Measurements from ENCODE around the gene CNTNAP2.

The CNTNAP2 gene

DNA sequence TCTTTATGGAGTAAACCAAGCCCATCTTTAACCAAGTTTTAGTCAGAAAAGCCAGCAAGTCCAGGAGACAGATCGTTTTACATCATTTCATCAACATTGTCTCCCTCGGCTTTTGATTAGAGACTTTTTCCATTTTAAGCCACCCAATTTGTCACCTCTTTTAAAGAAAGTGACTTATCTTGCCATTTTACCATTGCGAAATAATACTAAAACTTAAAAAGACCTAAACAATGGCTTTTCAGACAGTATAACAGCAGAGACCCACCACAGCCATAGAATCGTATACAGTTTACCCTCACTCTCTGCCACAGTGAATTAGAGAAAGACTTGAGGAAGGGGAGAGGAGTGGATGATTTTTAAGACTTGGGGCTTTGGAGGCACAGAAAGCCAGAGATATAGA is 2114.3 kb downstream of the CNTNAP2 start:
- Histone ChIP-seq H3K4me3 (ENCODE audit: low read length) (no peak overlapping the region), H3K9me3 (ENCODE audit: control insufficient read depth, low read depth, low read length) (no peaks in the 10 kb centered on the region), H3K4me1 (ENCODE audit: control insufficient read depth, low read depth, low read length) (no peaks in the 10 kb centered on the region), H3K27me3 (ENCODE audit: control insufficient read depth, insufficient read depth, low read length) (no peaks in the 10 kb centered on the region), H3K9ac (ENCODE audit: low read length) (no peak overlapping the region), H3K36me3 (ENCODE audit: control insufficient read depth, low read depth, low read length) (no peaks in the 10 kb centered on the region), H3K27ac (ENCODE audit: low read length) (no peak overlapping the region)

DNA sequence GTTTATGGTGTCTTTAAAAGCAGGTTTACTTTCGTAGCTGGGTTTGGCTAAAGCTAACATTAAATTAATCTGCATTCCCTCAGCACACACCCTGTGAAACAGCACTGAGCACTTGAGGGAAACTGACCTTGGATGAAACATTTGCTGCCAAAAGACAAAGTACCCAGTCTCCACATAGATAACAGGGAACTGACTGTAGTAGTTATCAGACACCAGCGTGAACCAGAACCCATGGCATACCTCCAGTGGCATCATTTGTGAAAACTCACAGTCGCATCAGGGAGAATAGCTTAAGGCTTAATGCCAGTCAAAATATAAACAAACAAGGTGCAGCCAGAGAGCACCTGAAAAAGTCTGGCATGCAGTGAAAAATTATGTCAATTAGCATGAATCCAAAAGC is 2116.2 kb downstream of the CNTNAP2 start:
- Histone ChIP-seq H3K9ac (ENCODE audit: low read length) (no peak overlapping the region), H3K36me3 (ENCODE audit: control insufficient read depth, low read depth, low read length) (no peaks in the 10 kb centered on the region), H3K27ac (ENCODE audit: low read length) (no peak overlapping the region), H3K9me3 (ENCODE audit: control insufficient read depth, low read depth, low read length) (no peaks in the 10 kb centered on the region), H3K4me1 (ENCODE audit: control insufficient read depth, low read depth, low read length) (no peaks in the 10 kb centered on the region), H3K27me3 (ENCODE audit: control insufficient read depth, insufficient read depth, low read length) (no peaks in the 10 kb centered on the region), H3K4me3 (ENCODE audit: low read length) (no peak overlapping the region)

DNA sequence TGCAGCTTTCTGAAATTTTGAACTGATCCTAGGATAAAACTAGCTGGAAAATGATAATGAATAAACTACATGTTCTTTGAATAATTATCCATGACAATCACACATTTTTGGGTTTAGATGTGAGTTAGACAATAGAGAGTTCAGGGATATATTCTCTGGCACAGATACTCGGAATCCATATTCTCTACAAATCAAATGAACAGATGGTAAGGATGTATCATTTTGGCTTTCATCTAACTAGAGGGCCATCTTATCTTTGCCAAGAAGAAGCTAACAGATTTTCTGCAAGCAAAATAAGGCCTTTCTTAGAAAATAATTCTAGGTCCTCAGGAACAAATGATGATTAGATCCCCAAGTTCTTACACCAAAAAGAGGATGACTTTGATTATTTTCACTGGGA is 2118.1 kb downstream of the CNTNAP2 start:
- no peaks in the 10 kb centered on the region for H3K9me3 ChIP-seq (ENCODE audit: control insufficient read depth, low read depth, low read length)
- no peak overlapping the region for H3K9ac ChIP-seq (ENCODE audit: low read length)
- H3K4me3 ChIP-seq (ENCODE audit: low read length) = no peak overlapping the region
- no peaks in the 10 kb centered on the region for H3K27me3 ChIP-seq (ENCODE audit: control insufficient read depth, insufficient read depth, low read length)
- no peak overlapping the region for H3K27ac ChIP-seq (ENCODE audit: low read length)
- no peaks in the 10 kb centered on the region for H3K4me1 ChIP-seq (ENCODE audit: control insufficient read depth, low read depth, low read length)
- H3K36me3 ChIP-seq (ENCODE audit: control insufficient read depth, low read depth, low read length) = no peaks in the 10 kb centered on the region

DNA sequence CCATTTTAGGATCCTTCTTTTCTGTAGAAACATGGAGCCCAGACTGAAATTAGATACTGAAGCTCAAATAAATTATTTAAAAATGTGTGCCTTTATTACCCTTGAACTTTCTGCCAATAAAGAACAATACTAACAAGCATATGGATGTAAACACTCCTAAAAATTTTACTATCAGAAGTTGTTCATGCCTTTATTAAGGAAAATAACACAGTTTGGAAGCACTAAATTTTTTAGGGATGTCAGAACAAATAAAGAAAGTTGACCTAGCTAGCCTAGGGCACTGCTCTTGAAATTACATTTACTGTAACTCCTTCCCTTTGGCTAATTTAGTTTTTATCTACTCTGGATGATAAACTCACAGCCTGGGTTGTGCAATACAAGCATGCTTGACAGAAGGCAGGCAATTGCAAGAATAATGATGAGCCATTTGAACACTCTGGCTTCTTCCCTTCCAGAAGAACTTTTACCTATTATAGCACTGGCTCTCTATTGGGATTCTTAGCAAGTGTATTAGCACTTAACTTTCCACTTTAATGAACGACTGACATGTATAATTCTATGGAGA is 2122.2 kb downstream of the CNTNAP2 start:
- Histone ChIP-seq H3K9me3 (ENCODE audit: control insufficient read depth, low read depth, low read length) (no peaks in the 10 kb centered on the region), H3K27me3 (ENCODE audit: control insufficient read depth, insufficient read depth, low read length) (no peaks in the 10 kb centered on the region), H3K9ac (ENCODE audit: low read length) (no peak overlapping the region), H3K4me1 (ENCODE audit: control insufficient read depth, low read depth, low read length) (no peaks in the 10 kb centered on the region), H3K36me3 (ENCODE audit: control insufficient read depth, low read depth, low read length) (no peaks in the 10 kb centered on the region), H3K4me3 (ENCODE audit: low read length) (no peak overlapping the region), H3K27ac (ENCODE audit: low read length) (no peak overlapping the region)

DNA sequence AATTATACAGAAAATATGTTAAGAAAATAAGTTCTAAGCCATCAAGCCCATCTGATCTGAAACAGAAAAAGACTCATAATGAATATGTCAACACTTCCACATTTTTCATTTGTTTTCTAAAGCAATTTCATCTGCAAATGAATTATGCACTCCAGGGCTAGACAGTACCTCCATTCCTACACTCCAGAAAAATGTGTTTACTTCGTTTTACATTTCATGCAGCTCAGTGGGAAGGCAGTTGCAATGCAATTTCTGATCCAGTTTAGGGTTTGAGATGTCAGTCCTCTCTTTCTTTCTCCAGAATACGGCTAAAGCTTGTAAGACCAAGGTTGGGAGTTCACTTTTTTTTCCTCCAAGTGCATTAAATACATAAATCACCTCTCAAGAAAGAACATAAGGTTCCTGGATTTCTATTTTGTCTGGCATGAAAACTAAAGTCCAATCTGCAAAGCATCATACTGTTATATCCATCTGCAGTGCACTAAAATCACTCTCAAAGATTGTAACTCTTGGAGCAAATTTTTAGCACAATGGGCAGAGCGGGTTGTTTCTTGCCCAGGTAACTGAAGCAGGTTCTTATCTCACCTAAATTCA is 2125.2 kb downstream of the CNTNAP2 start:
- Histone ChIP-seq H3K27me3 (ENCODE audit: control insufficient read depth, insufficient read depth, low read length) (no peaks in the 10 kb centered on the region), H3K9ac (ENCODE audit: low read length) (no peak overlapping the region), H3K4me3 (ENCODE audit: low read length) (no peak overlapping the region), H3K4me1 (ENCODE audit: control insufficient read depth, low read depth, low read length) (no peaks in the 10 kb centered on the region), H3K9me3 (ENCODE audit: control insufficient read depth, low read depth, low read length) (no peaks in the 10 kb centered on the region), H3K27ac (ENCODE audit: low read length) (no peak overlapping the region), H3K36me3 (ENCODE audit: control insufficient read depth, low read depth, low read length) (no peaks in the 10 kb centered on the region)

DNA sequence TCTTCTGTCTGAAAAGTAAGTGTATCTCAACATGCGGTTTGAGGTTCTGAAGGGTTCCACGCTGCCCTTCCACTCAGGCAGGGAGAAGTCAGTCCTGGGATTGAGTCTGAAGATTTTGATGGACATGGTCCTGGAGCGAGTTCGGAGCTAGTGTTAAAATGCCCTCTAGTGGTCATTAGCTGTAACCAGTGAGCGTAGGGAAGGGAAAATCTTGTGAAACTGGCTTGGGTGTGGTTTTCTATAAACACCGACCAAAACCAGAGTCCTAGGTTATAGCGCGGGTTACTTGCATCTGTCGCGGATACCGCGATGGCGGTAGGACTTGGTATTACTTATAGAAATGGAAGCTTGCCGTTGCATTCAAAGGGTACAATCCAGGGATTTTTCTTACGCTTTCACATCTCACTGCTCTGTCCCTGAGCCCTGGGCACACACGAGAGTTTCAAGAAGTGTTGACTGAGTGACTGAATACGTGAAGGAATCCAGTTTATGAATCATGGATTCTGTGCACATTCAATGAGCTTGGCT is 2125.8 kb downstream of the CNTNAP2 start:
- no peaks in the 10 kb centered on the region for H3K36me3 ChIP-seq (ENCODE audit: control insufficient read depth, low read depth, low read length)
- H3K4me1 ChIP-seq (ENCODE audit: control insufficient read depth, low read depth, low read length) = no peaks in the 10 kb centered on the region
- no peak overlapping the region for H3K27ac ChIP-seq (ENCODE audit: low read length)
- H3K4me3 ChIP-seq (ENCODE audit: low read length) = no peak overlapping the region
- H3K9ac ChIP-seq (ENCODE audit: low read length) = no peak overlapping the region
- H3K27me3 ChIP-seq (ENCODE audit: control insufficient read depth, insufficient read depth, low read length) = no peaks in the 10 kb centered on the region
- no peaks in the 10 kb centered on the region for H3K9me3 ChIP-seq (ENCODE audit: control insufficient read depth, low read depth, low read length)

DNA sequence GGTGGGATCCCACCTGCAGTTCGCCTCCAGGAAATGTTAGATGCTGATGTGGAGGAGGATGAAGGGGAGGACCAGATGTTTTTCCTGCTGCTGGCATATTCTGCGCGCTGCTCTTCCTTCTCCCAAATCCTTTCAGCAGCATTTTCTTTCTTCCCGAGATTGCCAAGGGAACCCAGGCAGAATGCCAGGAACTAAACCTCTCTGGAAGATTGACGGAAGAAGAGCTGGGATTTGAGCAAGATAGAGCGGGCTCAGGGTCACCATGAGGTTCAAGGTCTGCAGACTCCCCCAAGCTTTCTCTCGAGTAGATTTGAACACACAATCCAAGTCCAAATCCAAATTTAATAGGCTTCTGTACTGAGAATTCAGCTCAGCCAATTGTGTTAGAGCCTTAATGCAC is 2128.8 kb downstream of the CNTNAP2 start:
- Histone ChIP-seq H3K4me1 (ENCODE audit: control insufficient read depth, low read depth, low read length) (no peaks in the 10 kb centered on the region), H3K36me3 (ENCODE audit: control insufficient read depth, low read depth, low read length) (no peaks in the 10 kb centered on the region), H3K4me3 (ENCODE audit: low read length) (no peak overlapping the region), H3K27me3 (ENCODE audit: control insufficient read depth, insufficient read depth, low read length) (no peaks in the 10 kb centered on the region), H3K9me3 (ENCODE audit: control insufficient read depth, low read depth, low read length) (peaks cover under 1% of the 10 kb centered on the region), H3K9ac (ENCODE audit: low read length) (no peak overlapping the region), H3K27ac (ENCODE audit: low read length) (no peak overlapping the region)

DNA sequence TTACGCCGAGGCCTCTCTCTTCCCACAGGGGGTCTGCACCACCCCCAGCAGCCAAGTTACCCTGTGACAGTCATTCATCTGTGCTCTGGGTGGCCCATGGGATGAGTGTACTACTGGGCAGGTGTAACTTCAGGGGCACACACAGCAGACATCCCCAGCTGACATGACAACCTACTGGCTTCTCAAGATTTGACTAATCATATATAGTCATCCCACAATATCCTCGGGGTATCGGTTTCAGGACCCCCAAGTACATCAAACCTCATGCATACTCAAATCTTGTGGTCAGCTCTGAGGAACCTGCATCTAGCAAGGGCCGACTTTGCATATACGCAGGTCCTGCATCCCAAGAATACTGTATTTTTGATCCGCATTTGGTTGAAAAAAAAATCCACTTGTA is 2137.0 kb downstream of the CNTNAP2 start:
- no peaks in the 10 kb centered on the region for H3K27me3 ChIP-seq (ENCODE audit: control insufficient read depth, insufficient read depth, low read length)
- H3K36me3 ChIP-seq (ENCODE audit: control insufficient read depth, low read depth, low read length) = no peaks in the 10 kb centered on the region
- no peak overlapping the region for H3K27ac ChIP-seq (ENCODE audit: low read length)
- peaks cover 20% of the 10 kb centered on the region for H3K9me3 ChIP-seq (ENCODE audit: control insufficient read depth, low read depth, low read length)
- H3K9ac ChIP-seq (ENCODE audit: low read length) = no peak overlapping the region
- no peaks in the 10 kb centered on the region for H3K4me1 ChIP-seq (ENCODE audit: control insufficient read depth, low read depth, low read length)
- H3K4me3 ChIP-seq (ENCODE audit: low read length) = no peak overlapping the region

DNA sequence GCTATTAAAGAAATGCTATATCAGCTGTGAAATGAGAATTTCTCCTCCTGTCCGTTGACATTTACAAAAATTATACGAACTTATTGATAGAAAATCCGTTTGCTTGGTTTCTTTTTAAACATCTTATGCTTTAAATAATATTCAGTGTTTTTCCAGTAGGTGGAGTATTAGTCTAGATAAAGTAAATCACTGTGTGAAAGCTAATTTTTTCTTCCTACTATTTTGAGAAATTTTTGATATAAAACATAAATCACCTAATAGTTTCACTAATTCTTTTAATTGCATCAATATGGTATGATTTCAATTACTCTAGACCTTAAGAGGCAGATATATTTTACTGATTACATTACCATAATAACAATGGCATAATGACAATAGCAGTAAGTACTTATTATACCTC is 2138.7 kb downstream of the CNTNAP2 start:
- Histone ChIP-seq H3K9me3 (ENCODE audit: control insufficient read depth, low read depth, low read length) (peaks cover 20% of the 10 kb centered on the region), H3K4me1 (ENCODE audit: control insufficient read depth, low read depth, low read length) (no peaks in the 10 kb centered on the region), H3K27ac (ENCODE audit: low read length) (no peak overlapping the region), H3K4me3 (ENCODE audit: low read length) (no peak overlapping the region), H3K9ac (ENCODE audit: low read length) (no peak overlapping the region), H3K36me3 (ENCODE audit: control insufficient read depth, low read depth, low read length) (no peaks in the 10 kb centered on the region), H3K27me3 (ENCODE audit: control insufficient read depth, insufficient read depth, low read length) (no peaks in the 10 kb centered on the region)

DNA sequence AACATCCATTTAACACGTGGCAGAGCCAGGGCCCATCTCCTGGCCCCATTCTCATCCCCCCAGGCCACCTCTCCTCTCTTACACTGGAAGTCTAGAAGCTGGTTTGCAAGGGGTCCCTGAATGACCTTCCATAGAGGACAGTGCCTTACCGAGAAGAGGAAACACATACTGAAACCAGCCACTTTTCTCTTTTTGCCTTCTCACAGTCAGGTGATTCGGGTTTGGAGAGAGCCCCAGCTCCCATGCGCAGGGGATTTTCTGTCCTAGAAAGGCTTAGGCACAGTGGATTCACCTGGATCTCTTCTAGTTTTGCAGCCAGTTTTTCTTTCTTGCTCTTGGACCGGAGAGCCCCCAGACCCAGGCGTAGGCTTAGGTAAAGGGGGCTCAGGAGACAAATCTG is 2139.8 kb downstream of the CNTNAP2 start:
- Histone ChIP-seq H3K9me3 (ENCODE audit: control insufficient read depth, low read depth, low read length) (peaks cover 9% of the 10 kb centered on the region), H3K36me3 (ENCODE audit: control insufficient read depth, low read depth, low read length) (no peaks in the 10 kb centered on the region), H3K27me3 (ENCODE audit: control insufficient read depth, insufficient read depth, low read length) (no peaks in the 10 kb centered on the region), H3K4me3 (ENCODE audit: low read length) (no peak overlapping the region), H3K9ac (ENCODE audit: low read length) (no peak overlapping the region), H3K27ac (ENCODE audit: low read length) (no peak overlapping the region), H3K4me1 (ENCODE audit: control insufficient read depth, low read depth, low read length) (no peaks in the 10 kb centered on the region)

DNA sequence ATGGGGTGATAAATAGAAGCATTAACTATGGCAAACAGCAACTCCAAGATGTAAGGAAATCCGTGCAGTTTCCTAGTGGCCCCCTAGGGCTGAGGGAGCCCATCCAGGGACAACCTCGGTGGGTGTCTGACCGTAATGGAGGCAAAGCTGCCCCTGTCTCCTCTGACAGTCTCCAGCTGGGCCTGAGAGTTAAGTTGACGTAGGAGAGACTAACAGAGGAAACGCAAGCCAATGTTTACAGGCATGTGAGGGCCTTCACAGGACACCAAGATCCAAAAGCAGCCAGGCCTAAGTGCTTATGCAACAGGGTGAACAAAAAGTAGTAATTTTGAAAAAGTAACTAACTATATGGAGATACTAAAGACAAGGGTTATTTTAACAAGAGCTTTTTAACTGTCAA is 2144.0 kb downstream of the CNTNAP2 start:
- Histone ChIP-seq H3K9me3 (ENCODE audit: control insufficient read depth, low read depth, low read length) (no peaks in the 10 kb centered on the region), H3K27me3 (ENCODE audit: control insufficient read depth, insufficient read depth, low read length) (peaks cover 5% of the 10 kb centered on the region), H3K4me1 (ENCODE audit: control insufficient read depth, low read depth, low read length) (no peaks in the 10 kb centered on the region), H3K36me3 (ENCODE audit: control insufficient read depth, low read depth, low read length) (no peaks in the 10 kb centered on the region), H3K4me3 (ENCODE audit: low read length) (no peak overlapping the region), H3K9ac (ENCODE audit: low read length) (no peak overlapping the region), H3K27ac (ENCODE audit: low read length) (no peak overlapping the region)

DNA sequence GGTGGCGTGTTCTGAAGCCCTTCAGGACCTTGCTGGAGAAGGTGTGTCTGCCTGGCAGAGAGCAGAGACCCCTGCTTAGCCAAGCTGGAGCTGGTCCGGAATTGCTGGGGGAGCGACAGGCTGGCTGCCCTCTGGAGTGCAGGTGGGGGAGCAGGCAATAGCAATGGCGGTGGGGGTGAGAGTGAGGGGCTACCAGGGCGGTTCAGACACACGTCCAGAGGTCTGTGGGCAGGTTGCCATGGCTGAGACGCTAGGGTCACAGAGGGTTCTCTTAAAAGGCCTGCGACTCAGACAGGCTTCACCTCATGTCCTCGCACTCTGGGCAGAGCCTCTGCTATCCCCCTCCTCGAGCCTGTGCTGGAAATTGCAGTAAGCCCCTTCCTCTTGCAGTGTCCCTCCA is 2144.9 kb downstream of the CNTNAP2 start:
- no peaks in the 10 kb centered on the region for H3K9me3 ChIP-seq (ENCODE audit: control insufficient read depth, low read depth, low read length)
- H3K4me3 ChIP-seq (ENCODE audit: low read length) = no peak overlapping the region
- H3K36me3 ChIP-seq (ENCODE audit: control insufficient read depth, low read depth, low read length) = no peaks in the 10 kb centered on the region
- H3K9ac ChIP-seq (ENCODE audit: low read length) = no peak overlapping the region
- no peaks in the 10 kb centered on the region for H3K4me1 ChIP-seq (ENCODE audit: control insufficient read depth, low read depth, low read length)
- H3K27ac ChIP-seq (ENCODE audit: low read length) = no peak overlapping the region
- H3K27me3 ChIP-seq (ENCODE audit: control insufficient read depth, insufficient read depth, low read length) = peaks cover 5% of the 10 kb centered on the region
